K562 (cell line): Measurements from ENCODE around the gene EFS. TPM values are rescaled to one million over a fixed set of nuclear protein-coding genes. Genes with fewer than 3 reads are reported as not detected.

Experiments
- BHLHE40 ChIP-seq: IDR thresholded peaks from 2 replicates; pipeline ENCODE4 v1.6.1; 2011; ENCODE audit warnings: low read length, improper control_type of control experiment
- CHCHD3 ChIP-seq: fragments of 250-450 bp; sonication (Bioruptor Pico); IDR thresholded peaks from 2 replicates; pipeline ENCODE4 v2.1.2; 2022; ENCODE audit warnings: mild to moderate bottlenecking
- FOSL1 ChIP-seq: fragments of 200-800 bp; sonication (Bioruptor generic); conservative IDR thresholded peaks from 2 replicates; pipeline ENCODE4 v1.6.1; 2016; ENCODE audit warnings: missing genetic modification characterization, missing compliant biosample characterization
- GABPB2 ChIP-seq: fragments of 250-450 bp; sonication (Bioruptor Pico); conservative IDR thresholded peaks from 2 replicates; pipeline ENCODE4 v1.5.1; 2021; ENCODE audit warnings: mild to moderate bottlenecking
- GATA2 ChIP-seq: sonication (generic); formaldehyde crosslinking; IDR thresholded peaks from 2 replicates; pipeline ENCODE4 v1.4.0; 2020; ENCODE audit warnings: mild to moderate bottlenecking, missing genetic modification reagents
- ILK ChIP-seq: fragments of 450-650 bp; IDR thresholded peaks from 2 replicates; pipeline ENCODE4 v1.6.1; 2016; ENCODE audit warnings: missing genetic modification characterization, low read depth, mild to moderate bottlenecking, missing compliant biosample characterization, moderate library complexity, borderline replicate concordance
- KDM2B ChIP-seq: fragments of 250-450 bp; sonication (Bioruptor Pico); IDR thresholded peaks from 2 replicates; pipeline ENCODE4 v1.8.0; 2021; ENCODE audit warnings: mild to moderate bottlenecking, moderate library complexity
- MAFG ChIP-seq: fragments of 450-650 bp; conservative IDR thresholded peaks from 2 replicates; pipeline ENCODE4 v1.6.1; 2016; ENCODE audit warnings: missing genetic modification characterization, missing compliant biosample characterization
- MCM7 ChIP-seq, 2 experiments: fragments of 450-650 bp; IDR thresholded peaks; 2 replicates each; pipeline ENCODE4 v1.6.1; 2016 to 2018
- MYC ChIP-seq, 2 experiments: fragments of 250-450 bp in 1 of 2; sonication (Bioruptor Pico) in 1 of 2; IDR thresholded peaks; 2 replicates each; pipeline versions ENCODE4 v1.5.1 to v1.6.1; 2012 to 2021; ENCODE audit warnings: low read depth in 2 of 2, borderline replicate concordance in 1 of 2, improper control_type of control experiment in 1 of 2, low read length in 1 of 2, mild to moderate bottlenecking in 1 of 2, moderate library complexity in 1 of 2
- NCOA4 ChIP-seq: fragments of 450-650 bp; IDR thresholded peaks from 2 replicates; pipeline ENCODE4 v1.6.1; 2018; ENCODE audit warnings: mild to moderate bottlenecking; ENCODE audit not compliant: partially characterized antibody
- PHTF2 ChIP-seq: fragments of 250-450 bp; sonication (Bioruptor Pico); IDR thresholded peaks from 2 replicates; pipeline ENCODE4 v1.5.0; 2021; ENCODE audit warnings: mild to moderate bottlenecking
- SMARCE1 ChIP-seq: fragments of 450-650 bp; IDR thresholded peaks from 2 replicates; pipeline ENCODE4 v1.7.1; 2016; ENCODE audit warnings: mild to moderate bottlenecking
- TSC22D4 ChIP-seq: fragments of 450-650 bp; IDR thresholded peaks from 2 replicates; pipeline ENCODE4 v1.6.1; 2016; ENCODE audit warnings: missing genetic modification characterization, missing biosample characterization, control low read depth
- YY1 ChIP-seq, 3 experiments: IDR thresholded peaks; 2 replicates each; pipeline ENCODE4 v1.6.1; 2011; ENCODE audit warnings: low read length in 2 of 3, mild to moderate bottlenecking in 2 of 3, moderate library complexity in 2 of 3, borderline replicate concordance in 1 of 3, control low read depth in 1 of 3, low read depth in 1 of 3; ENCODE audit not compliant: insufficient read depth in 3 of 3, insufficient replicate concordance in 2 of 3, control insufficient read depth in 1 of 3, insufficient read length in 1 of 3; ENCODE audit errors: extremely low read depth in 1 of 3
- ZNF184 ChIP-seq: sonication (generic); formaldehyde crosslinking; IDR thresholded peaks from 2 replicates; pipeline ENCODE4 v1.5.0; 2020; ENCODE audit warnings: missing genetic modification reagents
- ZNF785 ChIP-seq: fragments of 250-450 bp; sonication (Bioruptor Pico); IDR thresholded peaks from 2 replicates; pipeline ENCODE4 v1.4.0; 2020; ENCODE audit warnings: mild to moderate bottlenecking
- ZSCAN32 ChIP-seq: fragments of 450-650 bp; formaldehyde crosslinking; IDR thresholded peaks from 2 replicates; pipeline ENCODE4 v1.4.0; 2020; ENCODE audit warnings: mild to moderate bottlenecking, moderate library complexity
- polyA plus RNA-seq, 8 experiments: library from polyadenylated mRNA; depleted of rRNA in 4 of 8; stranded (reverse) in 5 of 8; unstranded in 3 of 8; fragments of >200 nt; fragmentation: Nextera tagmentation in 2 of 8; fragmentation: Illumina TruSeq in 1 of 8; extraction: Ambion mirVana in 2 of 8; extraction: Trizol in 1 of 8; gene quantifications; 2 replicates each; pipeline versions ENCODE4 v1.2.1 to v1.2.3, GENCODE V29; 2011 to 2014; ENCODE audit warnings: inconsistent platforms in 1 of 8, missing spikeins in 1 of 8
- total RNA-seq, 7 experiments: library from RNA; depleted of rRNA in 6 of 7; stranded (reverse); fragments of >200 nt in 6 of 7; fragmentation: Illumina TruSeq in 2 of 7; extraction: Trizol in 2 of 7; gene quantifications; 2 replicates each; pipeline versions ENCODE4 v1.2.1 to v1.2.3, GENCODE V29; 2011 to 2021; ENCODE audit warnings: low replicate concordance in 1 of 7
- TF ChIP-seq, protein P1 (sequence below), 2 experiments: fragments of 450-650 bp in 1 of 2; sonication (generic) in 1 of 2; formaldehyde crosslinking in 1 of 2; IDR thresholded peaks in 1 of 2; conservative IDR thresholded peaks in 1 of 2; 2 replicates each; pipeline versions ENCODE4 v1.6.1 to v1.8.1; 2016 to 2023; ENCODE audit warnings: mild to moderate bottlenecking in 2 of 2, moderate library complexity in 2 of 2, inconsistent platforms in 1 of 2, missing genetic modification reagents in 1 of 2
- TF ChIP-seq, protein P2 (sequence below): fragments of 250-450 bp; sonication (Bioruptor Pico); IDR thresholded peaks from 2 replicates; pipeline ENCODE4 v1.8.0; 2022; ENCODE audit warnings: inconsistent platforms, mild to moderate bottlenecking, moderate library complexity, borderline replicate concordance
- TF ChIP-seq, protein P3 (sequence below), 2 experiments: fragments of 450-650 bp; IDR thresholded peaks; 2 replicates each; pipeline ENCODE4 v1.6.1; 2016
- TF ChIP-seq, protein P4 (sequence below): fragments of 450-650 bp; formaldehyde crosslinking; IDR thresholded peaks from 2 replicates; pipeline ENCODE4 v1.4.0; 2020; ENCODE audit warnings: mild to moderate bottlenecking, moderate library complexity

Gene EFS
- total and polyA plus RNA-seq, 9 of the 15 experiments (the other 6 are each of a cell fraction or from before 2014, with no cell fraction given), result 0.01 to 0.03 TPM; not detected in 7

DNA sequence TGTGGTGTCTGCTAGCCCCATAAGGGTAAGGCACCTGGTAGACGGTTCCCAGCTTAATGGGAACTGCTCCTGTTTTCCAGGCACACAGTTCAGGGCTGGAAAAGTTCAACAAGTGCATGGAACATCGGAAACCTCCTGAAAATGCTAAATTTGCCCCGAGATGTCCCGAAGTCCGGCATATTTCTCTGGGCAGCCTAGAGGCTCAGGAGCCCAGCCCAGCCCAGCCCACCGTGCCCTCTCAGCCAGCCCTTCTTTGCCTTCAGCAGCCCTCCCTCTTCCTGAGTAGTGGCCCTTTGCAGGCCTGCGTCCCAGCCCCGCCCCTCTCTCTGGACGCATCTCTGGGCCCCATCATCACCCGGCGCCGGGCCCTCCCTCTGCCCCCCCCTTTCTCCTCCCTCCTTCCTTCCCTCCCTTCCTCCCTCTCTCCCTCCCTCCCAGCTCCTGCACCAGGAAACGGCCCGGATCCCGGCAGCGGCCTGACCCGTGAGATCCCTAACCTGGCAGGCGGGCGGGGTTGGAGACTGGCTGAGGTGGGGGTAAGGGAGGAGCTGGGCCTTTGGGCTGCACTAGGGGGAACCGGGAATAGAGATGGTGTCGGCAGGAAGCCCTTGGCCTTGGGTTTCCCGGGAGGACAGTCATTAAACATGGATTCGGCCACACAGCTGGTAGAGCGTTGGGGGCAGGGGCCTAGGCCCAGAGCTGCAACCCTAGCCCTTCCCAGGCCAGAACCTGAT is 58.4 kb downstream of the EFS start, which contains the start of gene BCL2L2 (continued):
- TF ChIP-seq, protein P1, sequence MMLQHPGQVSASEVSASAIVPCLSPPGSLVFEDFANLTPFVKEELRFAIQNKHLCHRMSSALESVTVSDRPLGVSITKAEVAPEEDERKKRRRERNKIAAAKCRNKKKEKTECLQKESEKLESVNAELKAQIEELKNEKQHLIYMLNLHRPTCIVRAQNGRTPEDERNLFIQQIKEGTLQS (IDR thresholded peaks at IDR 0.05), result no peak
- TF ChIP-seq, protein P1 (CRISPR knock-in tag; conservative IDR thresholded peaks at IDR 0.05), result no peak
- TF ChIP-seq GABPB2 (no peak), ZNF785 (CRISPR knock-in tag) (no peak), ZNF184 (CRISPR knock-in tag) (no peak), ZSCAN32 (CRISPR knock-in tag) (no peak; the same call in 1 of the 2 replicates), GATA2 (0 out of 2 replicates have a peak, but pooled peaks have one; percentile 29), PHTF2 (CRISPR knock-in tag) (no peak), MCM7 (IDR thresholded peaks at IDR 0.05) (no peak), BHLHE40 (0 out of 2 replicates have a peak, but pooled peaks have one; percentile 20), NCOA4 (no peak), YY1 (IDR thresholded peaks at IDR 0.05; ENCODE audit: borderline replicate concordance in 1 of 3, control insufficient read depth in 1 of 3, extremely low read depth in 1 of 3, insufficient read depth in 3 of 3, insufficient read length in 1 of 3, insufficient replicate concordance in 2 of 3, low read depth in 1 of 3, low read length in 2 of 3) (peak in 2 of 3 experiments; percentile 41 to 75), CHCHD3 (CRISPR knock-in tag) (no peak), KDM2B (no peak), SMARCE1 (peak; percentile 53; the same call in 1 of the 2 replicates), FOSL1 (no peak), MAFG (tag) (no peak), MYC (IDR thresholded peaks at IDR 0.05; ENCODE audit: low read depth, low read length) (peak; percentile 62; the same call in 1 of the 2 replicates), MYC (CRISPR knock-in tag; IDR thresholded peaks at IDR 0.05; ENCODE audit: borderline replicate concordance, low read depth) (no peak), TSC22D4 (tag) (no peak), ILK (tag) (no peak)
- TF ChIP-seq, protein P2, sequence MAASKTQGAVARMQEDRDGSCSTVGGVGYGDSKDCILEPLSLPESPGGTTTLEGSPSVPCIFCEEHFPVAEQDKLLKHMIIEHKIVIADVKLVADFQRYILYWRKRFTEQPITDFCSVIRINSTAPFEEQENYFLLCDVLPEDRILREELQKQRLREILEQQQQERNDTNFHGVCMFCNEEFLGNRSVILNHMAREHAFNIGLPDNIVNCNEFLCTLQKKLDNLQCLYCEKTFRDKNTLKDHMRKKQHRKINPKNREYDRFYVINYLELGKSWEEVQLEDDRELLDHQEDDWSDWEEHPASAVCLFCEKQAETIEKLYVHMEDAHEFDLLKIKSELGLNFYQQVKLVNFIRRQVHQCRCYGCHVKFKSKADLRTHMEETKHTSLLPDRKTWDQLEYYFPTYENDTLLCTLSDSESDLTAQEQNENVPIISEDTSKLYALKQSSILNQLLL (CRISPR knock-in tag), result no peak
- TF ChIP-seq, protein P3, sequence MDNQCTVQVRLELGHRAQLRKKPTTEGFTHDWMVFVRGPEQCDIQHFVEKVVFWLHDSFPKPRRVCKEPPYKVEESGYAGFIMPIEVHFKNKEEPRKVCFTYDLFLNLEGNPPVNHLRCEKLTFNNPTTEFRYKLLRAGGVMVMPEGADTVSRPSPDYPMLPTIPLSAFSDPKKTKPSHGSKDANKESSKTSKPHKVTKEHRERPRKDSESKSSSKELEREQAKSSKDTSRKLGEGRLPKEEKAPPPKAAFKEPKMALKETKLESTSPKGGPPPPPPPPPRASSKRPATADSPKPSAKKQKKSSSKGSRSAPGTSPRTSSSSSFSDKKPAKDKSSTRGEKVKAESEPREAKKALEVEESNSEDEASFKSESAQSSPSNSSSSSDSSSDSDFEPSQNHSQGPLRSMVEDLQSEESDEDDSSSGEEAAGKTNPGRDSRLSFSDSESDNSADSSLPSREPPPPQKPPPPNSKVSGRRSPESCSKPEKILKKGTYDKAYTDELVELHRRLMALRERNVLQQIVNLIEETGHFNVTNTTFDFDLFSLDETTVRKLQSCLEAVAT (IDR thresholded peaks at IDR 0.05), result peak in 1 of 2 experiments; percentile 97; a peak in 2 of 4 replicates
- TF ChIP-seq, protein P4, sequence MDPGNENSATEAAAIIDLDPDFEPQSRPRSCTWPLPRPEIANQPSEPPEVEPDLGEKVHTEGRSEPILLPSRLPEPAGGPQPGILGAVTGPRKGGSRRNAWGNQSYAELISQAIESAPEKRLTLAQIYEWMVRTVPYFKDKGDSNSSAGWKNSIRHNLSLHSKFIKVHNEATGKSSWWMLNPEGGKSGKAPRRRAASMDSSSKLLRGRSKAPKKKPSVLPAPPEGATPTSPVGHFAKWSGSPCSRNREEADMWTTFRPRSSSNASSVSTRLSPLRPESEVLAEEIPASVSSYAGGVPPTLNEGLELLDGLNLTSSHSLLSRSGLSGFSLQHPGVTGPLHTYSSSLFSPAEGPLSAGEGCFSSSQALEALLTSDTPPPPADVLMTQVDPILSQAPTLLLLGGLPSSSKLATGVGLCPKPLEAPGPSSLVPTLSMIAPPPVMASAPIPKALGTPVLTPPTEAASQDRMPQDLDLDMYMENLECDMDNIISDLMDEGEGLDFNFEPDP, result no peak
